Measurements from ENCODE around the gene NUP214.
A peak's percentile ranks its signal among the peaks of the same experiment; 100 is the strongest.
"Not testable (repeated sequence)": the region's sequence is repeated elsewhere in the genome, so short reads cannot be mapped to it uniquely, and the experiment has no call there.

Gene NUP214

DNA sequence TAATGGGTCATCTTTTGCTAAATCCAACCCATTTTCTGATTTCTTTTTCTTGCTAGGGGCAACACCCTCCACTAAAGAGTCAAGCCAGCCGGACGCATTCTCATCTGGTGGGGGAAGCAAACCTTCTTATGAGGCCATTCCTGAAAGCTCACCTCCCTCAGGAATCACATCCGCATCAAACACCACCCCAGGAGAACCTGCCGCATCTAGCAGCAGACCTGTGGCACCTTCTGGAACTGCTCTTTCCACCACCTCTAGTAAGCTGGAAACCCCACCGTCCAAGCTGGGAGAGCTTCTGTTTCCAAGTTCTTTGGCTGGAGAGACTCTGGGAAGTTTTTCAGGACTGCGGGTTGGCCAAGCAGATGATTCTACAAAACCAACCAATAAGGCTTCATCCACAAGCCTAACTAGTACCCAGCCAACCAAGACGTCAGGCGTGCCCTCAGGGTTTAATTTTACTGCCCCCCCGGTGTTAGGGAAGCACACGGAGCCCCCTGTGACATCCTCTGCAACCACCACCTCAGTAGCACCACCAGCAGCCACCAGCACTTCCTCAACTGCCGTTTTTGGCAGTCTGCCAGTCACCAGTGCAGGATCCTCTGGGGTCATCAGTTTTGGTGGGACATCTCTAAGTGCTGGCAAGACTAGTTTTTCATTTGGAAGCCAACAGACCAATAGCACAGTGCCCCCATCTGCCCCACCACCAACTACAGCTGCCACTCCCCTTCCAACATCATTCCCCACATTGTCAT, 72.0 kb downstream of the NUP214 start:
- DNase-seq = peak; percentile 30

DNA sequence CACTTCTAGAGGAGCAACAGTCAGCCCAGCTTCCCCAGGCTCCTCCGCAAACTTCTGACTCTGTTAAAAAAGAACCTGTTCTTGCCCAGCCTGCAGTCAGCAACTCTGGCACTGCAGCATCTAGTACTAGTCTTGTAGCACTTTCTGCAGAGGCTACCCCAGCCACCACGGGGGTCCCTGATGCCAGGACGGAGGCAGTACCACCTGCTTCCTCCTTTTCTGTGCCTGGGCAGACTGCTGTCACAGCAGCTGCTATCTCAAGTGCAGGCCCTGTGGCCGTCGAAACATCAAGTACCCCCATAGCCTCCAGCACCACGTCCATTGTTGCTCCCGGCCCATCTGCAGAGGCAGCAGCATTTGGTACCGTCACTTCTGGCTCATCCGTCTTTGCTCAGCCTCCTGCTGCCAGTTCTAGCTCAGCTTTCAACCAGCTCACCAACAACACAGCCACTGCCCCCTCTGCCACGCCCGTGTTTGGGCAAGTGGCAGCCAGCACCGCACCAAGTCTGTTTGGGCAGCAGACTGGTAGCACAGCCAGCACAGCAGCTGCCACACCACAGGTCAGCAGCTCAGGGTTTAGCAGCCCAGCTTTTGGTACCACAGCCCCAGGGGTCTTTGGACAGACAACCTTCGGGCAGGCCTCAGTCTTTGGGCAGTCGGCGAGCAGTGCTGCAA, 72.8 kb downstream of the NUP214 start:
- no peak for DNase-seq

DNA sequence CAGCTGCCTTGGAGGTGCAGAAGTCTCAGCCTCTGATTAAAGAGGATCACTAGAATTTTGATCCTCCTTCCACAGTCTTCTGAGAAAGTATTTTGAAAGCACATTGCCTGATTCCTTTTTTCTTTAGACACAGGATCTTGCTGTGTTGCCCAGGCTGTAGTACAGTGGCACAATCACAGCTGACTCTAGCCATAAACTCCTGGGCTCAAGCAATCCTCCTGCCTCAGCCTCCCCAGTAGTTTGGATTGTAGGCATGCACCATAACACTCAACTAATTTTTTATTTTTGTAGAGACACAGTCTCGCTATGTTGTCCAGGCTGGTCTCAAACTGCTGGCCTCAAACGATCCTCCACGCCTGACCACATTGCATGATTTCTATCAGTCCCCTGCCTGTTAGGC, 76.5 kb downstream of the NUP214 start:
- no peak for DNase-seq

GRCh38 chr9:131203431-131204218, 78.2 kb downstream of the NUP214 start:
- no peak for DNase-seq

DNA sequence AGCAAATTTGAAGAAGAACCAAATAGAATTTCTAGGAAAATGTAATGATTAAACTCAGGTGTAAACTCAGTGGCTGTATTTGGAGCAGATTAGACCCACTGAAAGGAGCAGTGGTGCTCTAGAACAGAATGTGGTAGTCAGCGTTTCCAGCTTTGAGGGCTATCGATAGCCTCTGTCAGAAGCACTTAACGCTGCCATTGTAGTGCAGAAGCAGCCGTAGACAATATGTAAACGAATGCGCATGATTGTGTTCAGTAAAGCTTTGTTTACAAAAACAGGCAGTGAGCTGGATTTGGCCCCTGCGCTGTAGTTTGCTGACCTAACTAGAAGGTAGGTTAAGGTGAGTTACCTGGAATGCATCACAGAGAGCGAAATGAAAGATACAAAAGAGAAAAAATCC, 78.9 kb downstream of the NUP214 start:
- DNase-seq = no peak

DNA sequence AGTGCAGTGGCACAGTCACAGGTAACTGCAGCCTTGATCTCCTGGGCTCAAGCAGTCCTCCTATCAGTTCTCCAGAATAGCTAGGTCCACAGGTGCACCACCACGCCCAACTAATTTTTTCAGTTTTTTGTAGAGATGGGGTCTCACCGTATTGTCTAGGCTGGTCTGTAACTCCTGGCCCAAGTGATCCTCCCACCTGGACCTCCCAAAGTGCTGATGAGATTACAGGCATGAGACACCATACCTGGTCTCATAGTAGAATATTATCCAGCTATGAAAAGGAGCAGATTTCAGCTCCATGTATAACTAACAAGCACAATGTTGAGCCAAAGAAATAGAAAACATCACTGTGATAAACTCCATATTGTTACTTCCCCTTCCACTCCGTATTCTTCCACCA, 81.1 kb downstream of the NUP214 start:
- DNase-seq = no peak

DNA sequence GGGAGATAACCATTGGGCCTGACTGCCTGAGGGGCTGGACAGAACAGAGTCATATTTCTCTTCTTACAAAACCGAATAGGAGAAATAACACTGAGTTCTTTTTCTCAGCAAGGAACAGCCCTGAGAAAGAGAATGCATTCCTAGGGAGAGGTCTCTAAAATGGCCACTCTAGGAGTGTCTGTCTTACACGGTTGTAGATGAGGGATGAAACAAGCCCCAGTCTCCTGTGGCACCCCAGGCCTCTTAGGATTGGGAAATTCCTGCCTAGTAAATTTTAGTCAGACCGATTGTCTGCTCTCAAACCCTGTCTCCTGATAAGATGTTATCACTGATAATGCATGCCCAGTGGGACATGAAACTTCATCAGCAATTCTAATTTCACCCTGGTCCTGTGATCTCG, 86.5 kb downstream of the NUP214 start:
- DNase-seq = not testable (repeated sequence)

DNA sequence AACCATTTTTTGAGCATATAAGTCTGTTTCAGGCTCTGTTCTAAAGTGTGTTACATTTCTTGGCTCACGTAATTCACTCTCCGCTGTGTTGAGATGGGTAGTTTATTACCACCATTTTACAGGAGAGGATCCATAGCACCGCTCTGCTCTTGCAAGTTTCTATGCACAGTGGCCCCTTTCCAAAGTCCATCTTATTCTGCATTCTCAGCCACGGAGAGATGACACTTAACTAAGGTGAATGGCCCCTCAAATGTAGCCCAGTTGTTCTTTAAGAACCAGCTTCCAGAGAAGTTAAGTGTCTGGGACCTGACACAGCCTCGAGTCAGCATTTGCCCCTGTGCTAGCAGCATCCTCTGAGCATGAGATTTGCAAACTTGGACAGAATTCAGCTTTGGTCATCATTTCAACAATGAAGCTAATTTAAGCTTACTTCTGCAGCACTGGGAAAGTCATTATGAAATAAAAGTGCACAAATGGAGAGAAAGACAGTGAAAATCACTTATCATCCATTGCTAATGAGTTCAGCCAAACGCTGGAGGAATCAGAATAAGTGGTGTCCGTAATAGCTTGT, 89.0 kb downstream of the NUP214 start:
- no peak for DNase-seq

GRCh38 chr9:131214876-131215275, 89.5 kb downstream of the NUP214 start:
- no peak for DNase-seq

GRCh38 chr9:131216806-131217205, 91.4 kb downstream of the NUP214 start:
- DNase-seq = no peak

DNA sequence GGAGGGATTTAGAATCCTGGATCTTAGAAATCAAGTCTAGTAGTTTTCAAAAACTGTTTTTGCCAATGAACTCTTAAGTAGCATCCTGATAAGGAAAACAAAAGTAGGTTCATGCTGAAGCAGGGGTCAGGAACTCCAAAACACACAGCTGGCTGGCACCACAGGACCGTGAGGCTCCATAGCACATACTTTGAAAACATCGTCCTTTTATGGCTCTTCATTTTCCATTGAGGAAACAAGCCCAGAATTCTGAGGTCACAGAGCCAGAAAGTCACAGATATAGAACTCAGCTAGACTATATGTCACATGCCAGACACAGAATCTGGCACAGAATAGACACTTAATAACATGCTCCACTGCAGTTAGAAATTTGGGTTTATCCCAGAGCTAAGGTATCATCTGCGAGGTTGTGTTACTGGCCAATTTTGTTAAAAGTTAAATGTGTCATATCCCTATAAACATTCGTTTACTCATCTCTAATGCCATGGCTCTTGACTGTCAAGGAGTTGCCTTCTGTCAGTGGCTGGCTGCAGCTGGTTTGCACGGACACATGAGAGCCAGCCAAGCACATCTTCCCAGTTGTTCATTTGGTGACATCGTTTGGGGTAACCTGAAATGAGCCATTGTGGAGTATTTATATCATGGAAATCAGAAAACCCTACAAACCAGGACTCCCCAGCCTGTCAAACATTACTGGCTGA, 92.1 kb downstream of the NUP214 start:
- no peak for DNase-seq

DNA sequence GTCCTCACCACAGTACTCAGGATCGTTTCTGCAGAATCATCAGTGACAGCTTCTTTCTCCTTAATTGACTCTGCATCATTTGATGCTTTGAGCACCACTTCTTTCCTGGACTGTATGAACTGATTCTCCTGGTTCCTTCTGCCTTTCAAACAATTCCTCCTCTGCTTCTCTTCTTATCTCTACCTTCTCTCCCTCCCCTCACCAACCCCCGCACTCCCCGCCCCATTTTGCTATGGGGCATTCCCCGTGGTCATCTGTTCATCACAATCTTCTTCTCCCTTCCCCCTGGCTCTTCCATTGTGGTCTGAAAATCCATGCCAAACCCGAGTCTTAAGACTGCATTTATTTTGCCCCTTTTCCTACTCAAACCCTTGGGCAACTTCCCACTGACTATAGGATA, 93.0 kb downstream of the NUP214 start:
- no peak for DNase-seq

DNA sequence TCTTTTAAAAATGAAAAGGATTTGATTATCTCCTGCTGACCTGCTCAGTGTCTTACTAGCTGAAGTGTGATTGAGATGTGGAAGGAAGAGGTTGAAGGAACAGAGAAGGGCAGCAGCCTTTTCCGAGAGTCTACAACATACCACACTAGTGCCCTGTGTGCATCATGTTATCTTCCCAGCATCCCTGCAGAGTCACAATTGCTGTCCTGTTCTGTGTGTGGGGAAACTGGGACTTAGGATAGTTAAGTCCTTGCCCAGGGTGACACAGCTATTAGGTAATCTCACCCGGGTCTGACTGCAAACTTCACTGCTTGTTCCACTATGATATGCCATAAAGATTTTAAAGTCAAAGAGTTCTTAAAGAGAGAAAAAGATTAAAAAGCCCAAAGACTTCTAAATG, 95.1 kb downstream of the NUP214 start:
- no peak for DNase-seq

DNA sequence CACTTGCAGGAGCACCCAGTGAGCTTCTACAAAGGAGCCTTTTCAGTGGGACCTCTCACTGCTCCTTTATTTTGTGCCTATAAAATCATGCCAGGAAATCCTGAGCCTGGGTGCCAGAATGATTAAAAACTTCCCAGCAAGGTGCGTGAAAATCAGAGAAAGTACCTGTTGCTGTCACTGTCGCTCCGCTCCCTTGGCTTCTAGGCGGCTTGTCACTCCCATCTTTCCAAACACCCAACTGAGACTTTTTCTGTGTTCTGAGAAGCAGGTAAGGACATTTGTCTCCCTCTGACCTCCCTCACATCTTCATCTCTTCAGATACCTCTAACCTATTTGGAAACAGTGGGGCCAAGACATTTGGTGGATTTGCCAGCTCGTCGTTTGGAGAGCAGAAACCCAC, 97.1 kb downstream of the NUP214 start:
- DNase-seq = no peak

DNA sequence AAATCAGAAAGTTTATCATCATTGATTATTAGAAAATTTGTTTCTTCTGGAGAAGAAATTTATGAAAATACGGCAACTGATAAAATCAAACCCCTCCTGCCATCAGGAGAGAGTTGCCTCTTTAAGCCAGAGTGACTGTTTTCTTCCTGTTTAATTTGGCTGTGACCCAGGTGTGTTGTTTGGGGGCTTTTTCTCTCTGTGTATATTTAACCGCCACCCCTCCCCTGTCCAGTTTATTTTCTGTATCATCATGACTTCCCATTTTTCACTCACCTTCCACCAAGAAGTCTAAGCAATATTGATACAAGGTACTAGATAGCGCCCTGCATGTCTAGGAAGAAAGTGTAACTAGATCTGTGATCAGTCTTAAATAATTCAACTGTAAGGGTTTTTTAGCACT, 100.8 kb downstream of the NUP214 start:
- no peak for DNase-seq

GRCh38 chr9:131227112-131227958, 101.9 kb downstream of the NUP214 start:
- no peak for DNase-seq

- DNase-seq = no peak
Observed at GRCh38 chr9:131227959-131228460, 102.6 kb downstream of the NUP214 start.

DNA sequence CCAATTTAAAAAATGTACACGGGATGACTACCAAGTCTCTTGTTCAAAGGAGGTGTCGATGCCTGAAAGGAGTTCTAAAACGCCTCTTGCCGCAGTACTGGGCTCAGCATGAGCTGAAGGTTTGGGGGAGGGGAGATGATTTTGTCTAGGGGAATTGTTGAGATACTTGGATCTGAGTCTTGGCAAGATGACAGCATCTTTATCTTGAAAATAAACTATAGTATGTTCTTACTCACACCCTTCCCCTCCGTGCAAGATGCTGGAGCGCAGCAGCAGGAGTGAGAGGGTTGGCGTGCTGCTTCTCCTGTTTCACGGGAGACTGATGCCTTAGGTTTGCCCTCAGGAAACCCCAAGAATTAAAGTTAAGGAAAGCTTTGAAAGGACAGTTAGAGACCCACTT, 103.6 kb downstream of the NUP214 start:
- no peak for DNase-seq

- DNase-seq = no peak
Observed at GRCh38 chr9:131233556-131233955, 108.2 kb downstream of the NUP214 start.

DNA sequence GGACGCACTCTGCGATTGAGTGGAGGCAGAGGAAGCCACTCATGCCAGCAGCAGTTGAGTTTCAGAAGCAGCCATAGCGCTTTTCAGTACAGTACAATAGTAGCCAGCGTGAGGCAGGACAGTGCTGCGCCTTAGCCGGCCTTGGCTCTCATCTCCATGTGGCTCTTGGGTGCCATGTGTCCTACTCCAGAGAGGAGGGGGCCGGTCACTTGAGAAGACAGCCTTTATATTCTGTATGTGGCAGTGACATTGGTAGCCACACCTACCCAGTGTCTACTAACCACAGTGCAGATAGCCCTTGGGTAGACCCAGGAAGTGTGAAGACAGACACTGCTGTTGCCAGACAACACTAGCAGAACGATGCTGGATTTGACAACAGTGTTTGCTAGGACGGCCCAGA, 108.6 kb downstream of the NUP214 start:
- DNase-seq = no peak

- DNase-seq = no peak
Observed at GRCh38 chr9:131234799-131235479, 109.6 kb downstream of the NUP214 start.
